Hypothalamus (tissue), 51 donors: ENCODE results near the gene CNN3.
"Not testable (repeated sequence)": the region's sequence is repeated elsewhere in the genome, so short reads cannot be mapped to it uniquely, and the experiment has no call there.

Source experiments
- DNase-seq, 51 donors: peaks; one replicate each; lab custom pipeline; 2025; lab: John Stamatoyannopoulos, UW

CNN3 gene

GRCh38 chr1:94951046-94951445 is 24.1 kb upstream of the CNN3 start:
- no peak for DNase-seq

- no peak for DNase-seq
Measured at GRCh38 chr1:94949681-94950661, 23.1 kb upstream of the CNN3 start.

- no peak for DNase-seq
Measured at GRCh38 chr1:94947437-94947836, 20.5 kb upstream of the CNN3 start.

GRCh38 chr1:94946886-94947285 is 20.0 kb upstream of the CNN3 start:
- no peak for DNase-seq

- DNase-seq = no peak
Measured at GRCh38 chr1:94942171-94943128, 15.5 kb upstream of the CNN3 start.

GRCh38 chr1:94941480-94941879 is 14.6 kb upstream of the CNN3 start:
- not testable (repeated sequence) for DNase-seq

GRCh38 chr1:94940738-94941137 is 13.8 kb upstream of the CNN3 start:
- DNase-seq = no peak

GRCh38 chr1:94937820-94938219 is 10.9 kb upstream of the CNN3 start:
- no peak for DNase-seq

GRCh38 chr1:94936861-94937620 is 10.1 kb upstream of the CNN3 start:
- no peak for DNase-seq

- no peak for DNase-seq
Measured at GRCh38 chr1:94935476-94935875, 8.6 kb upstream of the CNN3 start.

- no peak for DNase-seq
Measured at GRCh38 chr1:94935034-94935433, 8.1 kb upstream of the CNN3 start.

GRCh38 chr1:94934551-94934950 is 7.6 kb upstream of the CNN3 start:
- DNase-seq = no peak

- DNase-seq = no peak
Measured at GRCh38 chr1:94931254-94931841, 4.4 kb upstream of the CNN3 start.

- peak in 3 of 51 donors; percentile 10 to 25 (median 13) for DNase-seq
Measured at GRCh38 chr1:94929351-94930217, 2.7 kb upstream of the CNN3 start.

GRCh38 chr1:94928293-94928939 is 1.5 kb upstream of the CNN3 start:
- DNase-seq = peak in 1 of 51 donors; percentile 39

GRCh38 chr1:94927405-94928175 is 680 bp upstream of the CNN3 start:
- DNase-seq = peak in 32 of 51 donors; percentile 21 to 87 (median 58)

- peak in 44 of 51 donors; percentile 11 to 84 (median 54) for DNase-seq
Measured at GRCh38 chr1:94926126-94926914, 590 bp downstream of the CNN3 start.
